Lower leg skin (tissue), 3 donors: ENCODE data around the gene EPS8L1.

Source experiments
- CTCF ChIP-seq, 3 donors: fragments of 450-650 bp; IDR thresholded peaks; one replicate each; pipeline ENCODE4 v1.5.1; 2016; ENCODE audit warnings: antibody characterized with exemption in 3 of 3, mild to moderate bottlenecking in 3 of 3, moderate library complexity in 2 of 3
- POLR2A ChIP-seq, 2 donors: fragments of 450-650 bp; IDR thresholded peaks; one replicate each; pipeline ENCODE4 v1.6.1; 2016 to 2017; ENCODE audit warnings: antibody characterized with exemption in 2 of 2, mild to moderate bottlenecking in 1 of 2, moderate library complexity in 1 of 2

GRCh38 chr19:55105237-55105636 is 29.6 kb downstream of the EPS8L1 start:
- TF ChIP-seq CTCF (IDR thresholded peaks at IDR 0.05): no peak
- no peak for TF ChIP-seq POLR2A (IDR thresholded peaks at IDR 0.05)
